HG03139 (cell line): ENCODE data around the gene PIMREG.

ENCODE experiments used
- ATAC-seq: cut with Tn5 transposase; IDR thresholded peaks from one replicate; pipeline ENCODE4 v1.9.1; 2021; ENCODE audit not compliant: unreplicated experiment

The PIMREG gene

GRCh38 chr17:6461246-6461645 lies 17.0 kb downstream of the PIMREG start:
- no peak for ATAC-seq

GRCh38 chr17:6461792-6462524 lies 17.7 kb downstream of the PIMREG start:
- no peak for ATAC-seq

- no peak for ATAC-seq
Measured at GRCh38 chr17:6462692-6463091, 18.4 kb downstream of the PIMREG start.

GRCh38 chr17:6463616-6464445 lies 19.6 kb downstream of the PIMREG start:
- ATAC-seq: no peak

- ATAC-seq: no peak
Measured at GRCh38 chr17:6464446-6465041, 20.3 kb downstream of the PIMREG start.

- ATAC-seq: no peak
Measured at GRCh38 chr17:6465206-6466003, 21.1 kb downstream of the PIMREG start.

- ATAC-seq: no peak
Measured at GRCh38 chr17:6467567-6467966, 23.3 kb downstream of the PIMREG start.

- no peak for ATAC-seq
Measured at GRCh38 chr17:6468051-6468790, 24.0 kb downstream of the PIMREG start.

- no peak for ATAC-seq
Measured at GRCh38 chr17:6470146-6470718, 26.0 kb downstream of the PIMREG start.

GRCh38 chr17:6470751-6471521 lies 26.7 kb downstream of the PIMREG start:
- ATAC-seq: no peak

GRCh38 chr17:6471531-6472465 lies 27.5 kb downstream of the PIMREG start:
- no peak for ATAC-seq

- no peak for ATAC-seq
Measured at GRCh38 chr17:6472517-6472916, 28.3 kb downstream of the PIMREG start.

GRCh38 chr17:6473128-6473767 lies 29.0 kb downstream of the PIMREG start:
- ATAC-seq: no peak

- ATAC-seq: no peak
Measured at GRCh38 chr17:6474376-6474775, 30.1 kb downstream of the PIMREG start.

- ATAC-seq: no peak
Measured at GRCh38 chr17:6474906-6475305, 30.7 kb downstream of the PIMREG start.

GRCh38 chr17:6475411-6475810 lies 31.2 kb downstream of the PIMREG start:
- ATAC-seq: no peak

GRCh38 chr17:6476076-6476809 lies 32.0 kb downstream of the PIMREG start:
- ATAC-seq: no peak
